ENCODE measurements around the gene RPLP2. TPM values are rescaled to one million over a fixed set of nuclear protein-coding genes. Genes with fewer than 3 reads are reported as not detected.

RPLP2 gene
- total RNA-seq, 3 donors from 2014 or later (not counting 1 experiment from before 2014, with no cell fraction given) = 1,482 to 1,846 (median 1,534) TPM

GRCh38 chr11:774873-775592, 34.7 kb upstream of the RPLP2 start:
- Mint-ChIP-seq H3K27ac (no peak overlapping the region), H3K4me1 (peaks cover 0 to 13% of the 10 kb centered on the region in 2 donors), H3K36me3 (no peaks in the 10 kb centered on the region), H3K27me3 (ENCODE audit: low read depth in 2 of 2) (no peaks in the 10 kb centered on the region), H3K9me3 (no peaks in the 10 kb centered on the region), H3K4me3 (peak overlapping the region; percentile 56)
- no peak overlapping the region for H3K4me3 ChIP-seq (ENCODE audit: low read length)
- peaks cover 14% of the 10 kb centered on the region for H3K36me3 ChIP-seq (ENCODE audit: control insufficient read depth, insufficient read depth, low read length)
- DNase-seq = no peak
- no peaks in the 10 kb centered on the region for H3K9me3 ChIP-seq (ENCODE audit: control insufficient read depth, insufficient read depth, low read length)
- H3K27me3 ChIP-seq (ENCODE audit: control insufficient read depth, insufficient read depth, low read length) = no peaks in the 10 kb centered on the region
- intact Hi-C loops (cut with micrococcal nuclease) = no loop called here
- H3K27ac ChIP-seq (ENCODE audit: low read length) = no peak overlapping the region
- TF ChIP-seq CTCF (IDR thresholded peaks at IDR 0.05) = no peak
- WGBS (ENCODE audit: insufficient coverage) = 87% methylated on average over 19 of the region's 20 CpGs
- H3K4me1 ChIP-seq (ENCODE audit: control insufficient read depth, insufficient read depth, low read length) = peaks cover 34% of the 10 kb centered on the region
- ATAC-seq = no peak

GRCh38 chr11:776263-776560, 33.6 kb upstream of the RPLP2 start:
- Mint-ChIP-seq H3K9me3 (no peaks in the 10 kb centered on the region), H3K4me1 (peaks cover 0 to 13% of the 10 kb centered on the region in 2 donors), H3K27me3 (ENCODE audit: low read depth in 2 of 2) (no peaks in the 10 kb centered on the region), H3K27ac (peak overlapping the region in 1 of 2 donors; percentile 75), H3K36me3 (no peaks in the 10 kb centered on the region), H3K4me3 (peak overlapping the region; percentile 73)
- TF ChIP-seq CTCF (IDR thresholded peaks at IDR 0.05) = no peak
- no peak for DNase-seq
- Histone ChIP-seq H3K27ac (ENCODE audit: low read length) (no peak overlapping the region), H3K27me3 (ENCODE audit: control insufficient read depth, insufficient read depth, low read length) (no peaks in the 10 kb centered on the region), H3K4me1 (ENCODE audit: control insufficient read depth, insufficient read depth, low read length) (peaks cover 34% of the 10 kb centered on the region), H3K36me3 (ENCODE audit: control insufficient read depth, insufficient read depth, low read length) (peaks cover 8% of the 10 kb centered on the region), H3K4me3 (ENCODE audit: low read length) (peak overlapping the region; percentile 56), H3K9me3 (ENCODE audit: control insufficient read depth, insufficient read depth, low read length) (no peaks in the 10 kb centered on the region)
- no peak for ATAC-seq
- intact Hi-C loops (cut with micrococcal nuclease) = no loop called here
- 56% methylated on average over 11 of the region's 11 CpGs for whole genome bisulfite sequencing (ENCODE audit: insufficient coverage)

- Mint-ChIP-seq H3K36me3 (no peaks in the 10 kb centered on the region), H3K9me3 (no peaks in the 10 kb centered on the region), H3K27ac (peak overlapping the region in 1 of 2 donors; percentile 75), H3K27me3 (ENCODE audit: low read depth in 2 of 2) (no peaks in the 10 kb centered on the region), H3K4me3 (peak overlapping the region; percentile 73), H3K4me1 (peaks cover 0 to 13% of the 10 kb centered on the region in 2 donors)
- peak; percentile 44 to 58 (median 49) for ATAC-seq
- Histone ChIP-seq H3K9me3 (ENCODE audit: control insufficient read depth, insufficient read depth, low read length) (no peaks in the 10 kb centered on the region), H3K4me1 (ENCODE audit: control insufficient read depth, insufficient read depth, low read length) (peaks cover 34% of the 10 kb centered on the region), H3K27me3 (ENCODE audit: control insufficient read depth, insufficient read depth, low read length) (no peaks in the 10 kb centered on the region), H3K4me3 (ENCODE audit: low read length) (peak overlapping the region; percentile 56), H3K36me3 (ENCODE audit: control insufficient read depth, insufficient read depth, low read length) (peaks cover 4% of the 10 kb centered on the region), H3K27ac (ENCODE audit: low read length) (no peak overlapping the region)
- intact Hi-C loops (cut with micrococcal nuclease) = loop anchor here (1.0 kb wide), 1 partner anchor 20 kb away; no protein-coding TSS in a partner anchor
- under 1% methylated on average over 61 of the region's 65 CpGs for WGBS (ENCODE audit: insufficient coverage)
- TF ChIP-seq CTCF (IDR thresholded peaks at IDR 0.05) = no peak
- DNase-seq = peak in 1 of 2 donors; percentile 36
These were observed 33.0 kb upstream of the RPLP2 start for GRCh38 chr11:776561-777287.
